HG02885 (cell line): ENCODE results near the gene TRAF4.
"Not testable (repeated sequence)": the region's sequence is repeated elsewhere in the genome, so short reads cannot be mapped to it uniquely, and the experiment has no call there.

Experiments
- ATAC-seq: cut with Tn5 transposase; IDR thresholded peaks from one replicate; pipeline ENCODE4 v1.9.1; 2021; ENCODE audit warnings: mild to moderate bottlenecking; ENCODE audit not compliant: unreplicated experiment, poor library complexity

TRAF4 gene

GRCh38 chr17:28726627-28727491, 17.0 kb upstream of the TRAF4 start:
- peak; percentile 54 for ATAC-seq

GRCh38 chr17:28728364-28729200, 15.2 kb upstream of the TRAF4 start, which contains the start of gene NEK8:
Gene NEK8 (plus strand): TSS chr17:28728788. CDS start chr17:28728814, 26 bp downstream.
- ATAC-seq: peak; percentile 47

- ATAC-seq: no peak
These were observed 13.9 kb upstream of the TRAF4 start for GRCh38 chr17:28729950-28730330.

- no peak for ATAC-seq
These were observed 10.5 kb upstream of the TRAF4 start for GRCh38 chr17:28733346-28733745.

GRCh38 chr17:28734712-28735241, 9.0 kb upstream of the TRAF4 start:
- no peak for ATAC-seq

- ATAC-seq: no peak
These were observed 8.5 kb upstream of the TRAF4 start for GRCh38 chr17:28735242-28735722.

GRCh38 chr17:28735913-28736769, 7.7 kb upstream of the TRAF4 start:
- ATAC-seq: not testable (repeated sequence)

- no peak for ATAC-seq
These were observed 6.5 kb upstream of the TRAF4 start for GRCh38 chr17:28737316-28737715.

- ATAC-seq: peak; percentile 61
These were observed 5.8 kb upstream of the TRAF4 start for GRCh38 chr17:28737770-28738679.

- peak; percentile 25 for ATAC-seq
These were observed 5.0 kb upstream of the TRAF4 start for GRCh38 chr17:28738680-28739384.

GRCh38 chr17:28740406-28741357, 3.1 kb upstream of the TRAF4 start:
- no peak for ATAC-seq

GRCh38 chr17:28741358-28742349, 2.2 kb upstream of the TRAF4 start:
- no peak for ATAC-seq

- ATAC-seq: peak; percentile 43
These were observed 527 bp downstream of the TRAF4 start for GRCh38 chr17:28744104-28744971.

- ATAC-seq: no peak
These were observed 1.4 kb downstream of the TRAF4 start for GRCh38 chr17:28744972-28745785.
